HepG2 (cell line): Measurements from ENCODE around the gene DNASE2. TPM values are rescaled to one million over a fixed set of nuclear protein-coding genes. Genes with fewer than 3 reads are reported as not detected.

Source experiments
- ATAC-seq: fragments of 200-7000 bp; cut with Tn5 transposase; 3 replicates; pipeline ENCODE4 v1.9.1; 2020; ENCODE audit warnings: mild to moderate bottlenecking, moderate library complexity
- BruUV-seq: library from RNA; stranded (reverse); fragments of 400-500 nt; replicated peaks from 2 replicates; lab custom pipeline; 2021; lab: Mats Ljungman, UMichigan
- CTCF ChIA-PET: fragments of 300-600 bp; formaldehyde crosslinking; extraction: SDS; loops from one replicate; lab custom pipeline; 2021; ENCODE audit warnings: low total read pairs, inconsistent platforms, low intra/inter-chr PET ratio; lab: Yijun Ruan, JAX
- POLR2A ChIA-PET: fragments of 350-600 bp; sonication (Branson Sonifier 250); formaldehyde crosslinking; loops from one replicate; lab custom pipeline; 2020; ENCODE audit warnings: antibody characterized with exemption, inconsistent platforms; lab: Yijun Ruan, JAX
- DNase-seq: peaks from one replicate; pipeline ENCODE4 v3.0.0-alpha.2; 2015; ENCODE audit warnings: low spot score
- FAIRE-seq: peaks from 3 replicates; lab custom pipeline; 2011; peaks lifted over from hg19 to GRCh38; lab: Jason Lieb, UNC
- H2AFZ ChIP-seq: one replicate; pipeline ENCODE4 v1.6.1; 2011; ENCODE audit warnings: low read length, inconsistent platforms
- H3K27ac ChIP-seq: fragments of 300-600 bp; 3 replicates; pipeline ENCODE4 v1.8.0; 2011; ENCODE audit warnings: mixed run types, mild to moderate bottlenecking, mixed read lengths, low read length, inconsistent platforms; ENCODE audit not compliant: insufficient read depth; ENCODE audit errors: extremely low read length
- H3K27me3 ChIP-seq, 2 experiments: fragments of 200-600 bp in 1 of 2; 2 replicates in 1 of 2; 3 replicates in 1 of 2; pipeline versions ENCODE4 v1.6.0 to v1.8.0; 2011; ENCODE audit warnings: low read length in 2 of 2, mild to moderate bottlenecking in 2 of 2, moderate library complexity in 2 of 2, inconsistent platforms in 1 of 2; ENCODE audit not compliant: insufficient read depth in 2 of 2, control insufficient read depth in 1 of 2
- H3K36me3 ChIP-seq, 2 experiments: fragments of 200-600 bp in 1 of 2; replicated peaks in 1 of 2; 2 replicates in 1 of 2; 3 replicates in 1 of 2; pipeline versions ENCODE4 v1.5.1 to v1.8.0; 2011; ENCODE audit warnings: low read length in 2 of 2, inconsistent platforms in 1 of 2; ENCODE audit not compliant: insufficient read depth in 2 of 2, control insufficient read depth in 1 of 2
- H3K4me1 ChIP-seq: 2 replicates; pipeline ENCODE4 v1.5.1; 2012; ENCODE audit warnings: low read length, inconsistent platforms; ENCODE audit not compliant: insufficient read depth
- H3K4me2 ChIP-seq: 2 replicates; pipeline ENCODE4 v1.6.0; 2011; ENCODE audit warnings: low read depth, low read length, inconsistent platforms
- H3K4me3 ChIP-seq, 3 experiments: fragments of 200-600 bp in 1 of 3; sonication (generic), shearing (Covaris generic) in 1 of 3; replicated peaks in 1 of 3; 2 replicates each; pipeline ENCODE4 v1.5.1; 2011 to 2016; ENCODE audit warnings: low read length in 3 of 3, inconsistent platforms in 2 of 3, low read depth in 2 of 3, mild to moderate bottlenecking in 2 of 3, control low read depth in 1 of 3, mixed read lengths in 1 of 3; ENCODE audit not compliant: insufficient read depth in 1 of 3
- H3K79me2 ChIP-seq: one replicate; pipeline ENCODE4 v1.6.1; 2011; ENCODE audit warnings: low read length, inconsistent platforms; ENCODE audit not compliant: insufficient read depth
- H3K9ac ChIP-seq: 2 replicates; pipeline ENCODE4 v1.6.0; 2011; ENCODE audit warnings: mild to moderate bottlenecking, low read depth, low read length, inconsistent platforms; ENCODE audit not compliant: insufficient read depth
- H3K9me3 ChIP-seq: 2 replicates; pipeline ENCODE4 v1.5.1; 2012; ENCODE audit warnings: mild to moderate bottlenecking, low read length
- H4K20me1 ChIP-seq: 2 replicates; pipeline ENCODE4 v1.6.0; 2011; ENCODE audit warnings: inconsistent platforms, mild to moderate bottlenecking, low read length, moderate library complexity; ENCODE audit not compliant: insufficient read depth
- CREB1 ChIP-seq, 2 experiments: fragments of 450-650 bp in 1 of 2; IDR thresholded peaks; 2 replicates each; pipeline ENCODE4 v1.6.1; 2016 to 2017; ENCODE audit warnings: control low read depth in 1 of 2, mild to moderate bottlenecking in 1 of 2, missing compliant biosample characterization in 1 of 2, missing genetic modification characterization in 1 of 2
- SMAD1 ChIP-seq: sonication (generic); formaldehyde crosslinking; IDR thresholded peaks from 2 replicates; pipeline ENCODE4 v1.4.0; 2020; ENCODE audit warnings: missing genetic modification reagents, low read depth, mild to moderate bottlenecking, borderline replicate concordance
- SNRNP70 ChIP-seq: fragments of 200-400 bp; formaldehyde crosslinking; IDR thresholded peaks from 2 replicates; pipeline ENCODE4 v1.6.1; 2017; ENCODE audit warnings: mild to moderate bottlenecking, low read depth, low read length, moderate library complexity
- TRAFD1 ChIP-seq: sonication (generic); formaldehyde crosslinking; IDR thresholded peaks from 2 replicates; pipeline ENCODE4 v1.5.1; 2020; ENCODE audit warnings: missing genetic modification reagents, mild to moderate bottlenecking, borderline replicate concordance
- ZBTB21 ChIP-seq: sonication (generic); formaldehyde crosslinking; IDR thresholded peaks from 2 replicates; pipeline ENCODE4 v1.4.0; 2020; ENCODE audit warnings: missing genetic modification reagents
- ZNF687 ChIP-seq: sonication (generic); formaldehyde crosslinking; IDR thresholded peaks from 2 replicates; pipeline ENCODE4 v1.5.1; 2020; ENCODE audit warnings: mild to moderate bottlenecking, missing genetic modification reagents, moderate library complexity
- WGBS: methylation state at CpG from one replicate; pipeline ENCODE4 v1.1.6; 2017; ENCODE audit warnings: low lambda C conversion rate; 5-methylcytosine and 5-hydroxymethylcytosine counted together
- in situ Hi-C: cut with HindIII; loops from 2 replicates; pipeline ENCODE4 v1.10.0; 2017; ENCODE audit warnings: low pct_unique_long_range_greater_than_20kb; ENCODE audit not compliant: extremely low pct_ligation_motif_present
- intact Hi-C: fragments of 100-400 bp; cut with micrococcal nuclease; formaldehyde crosslinking; loops from one replicate; pipeline ENCODE4 v1.10.0; 2022; ENCODE audit not compliant: unreplicated experiment
- polyA plus RNA-seq, 8 experiments: library from polyadenylated mRNA; depleted of rRNA in 3 of 8; stranded (reverse) in 7 of 8; unstranded in 1 of 8; fragments of >200 nt; fragmentation: Illumina TruSeq in 4 of 8; extraction: Trizol in 4 of 8; gene quantifications; 2 replicates each; pipeline versions ENCODE4 v1.2.1 to v1.2.3, GENCODE V29; 2011 to 2016; ENCODE audit warnings: low read depth in 4 of 8, missing spikeins in 1 of 8, mixed read lengths in 1 of 8; ENCODE audit not compliant: insufficient read depth in 1 of 8
- total RNA-seq, 5 experiments: library from RNA; depleted of rRNA; stranded (reverse); fragments of >200 nt; fragmentation: Illumina TruSeq; extraction: Trizol; gene quantifications; 2 replicates each; pipeline ENCODE4 v1.2.3, GENCODE V29; 2016; ENCODE audit warnings: low read depth in 1 of 5

The DNASE2 gene
- total and polyA plus RNA-seq, 2 of the 13 experiments (the other 11 are each of a cell fraction or from before 2014, with no cell fraction given): 7.5 to 16.2 TPM

GRCh38 chr19:12838886-12839756 is 42.1 kb downstream of the DNASE2 start:
- peak; percentile 37 for FAIRE-seq
- no peak overlapping the region for H2AFZ ChIP-seq
- CTCF ChIA-PET: no interaction called here

More at GRCh38 chr19:12838886-12839756, 42.1 kb downstream of the DNASE2 start:
- no peak overlapping the region for H3K27ac ChIP-seq
- H3K9me3 ChIP-seq: no peaks in the 10 kb centered on the region
- H3K4me2 ChIP-seq: peak overlapping the region; percentile 84
- H3K4me3 ChIP-seq: peak overlapping the region; percentile 49 to 75 (median 70); a peak in 4 of 6 replicates
- in situ Hi-C loops (loop anchor here (5.0 kb wide), 1 partner anchor 67 kb away; no protein-coding TSS in a partner anchor), intact Hi-C loops (no loop called here)
- 0 out of 2 replicates have a peak overlapping the region, but pooled peaks have one; percentile 54 for H3K9ac ChIP-seq
- WGBS: 63% methylated on average over 13 of the region's 21 CpGs
- peaks cover 41% of the 10 kb centered on the region for H3K4me1 ChIP-seq
- H3K36me3 ChIP-seq: no peaks in the 10 kb centered on the region
- TF ChIP-seq SNRNP70 (no peak), ZNF687 (peak; percentile 6), CREB1 (IDR thresholded peaks at IDR 0.05) (peak; percentile 34; the same call in 1 of the 2 replicates), CREB1 (CRISPR knock-in tag; IDR thresholded peaks at IDR 0.05) (no peak), TRAFD1 (CRISPR knock-in tag) (no peak), ZBTB21 (CRISPR knock-in tag) (0 out of 2 replicates have a peak, but pooled peaks have one; percentile 27), SMAD1 (CRISPR knock-in tag) (no peak)
- peaks cover 0 to 11% of the 10 kb centered on the region in 2 experiments; a peak in 2 of 5 replicates for H3K27me3 ChIP-seq
- no peak for ATAC-seq
- no peaks in the 10 kb centered on the region for H4K20me1 ChIP-seq
- BruUV-seq: TSS peak; percentile 44
- POLR2A ChIA-PET: no interaction called here
- no peak for DNase-seq
- H3K79me2 ChIP-seq: no peaks in the 10 kb centered on the region
